HG02610 (cell line): ENCODE measurements around the gene MYT1.
"Not testable (repeated sequence)": the region's sequence is repeated elsewhere in the genome, so short reads cannot be mapped to it uniquely, and the experiment has no call there.

Experiments
- ATAC-seq: cut with Tn5 transposase; IDR thresholded peaks from one replicate; pipeline ENCODE4 v1.9.1; 2021; ENCODE audit warnings: mild to moderate bottlenecking, moderate library complexity; ENCODE audit not compliant: unreplicated experiment

Gene MYT1

GRCh38 chr20:64164123-64164836 is at the start of gene MYT1:
Gene MYT1, plus strand, starts transcription at chr20:64164452. Its CDS starts 34,410 bp downstream, at chr20:64198862.
- no peak for ATAC-seq

DNA sequence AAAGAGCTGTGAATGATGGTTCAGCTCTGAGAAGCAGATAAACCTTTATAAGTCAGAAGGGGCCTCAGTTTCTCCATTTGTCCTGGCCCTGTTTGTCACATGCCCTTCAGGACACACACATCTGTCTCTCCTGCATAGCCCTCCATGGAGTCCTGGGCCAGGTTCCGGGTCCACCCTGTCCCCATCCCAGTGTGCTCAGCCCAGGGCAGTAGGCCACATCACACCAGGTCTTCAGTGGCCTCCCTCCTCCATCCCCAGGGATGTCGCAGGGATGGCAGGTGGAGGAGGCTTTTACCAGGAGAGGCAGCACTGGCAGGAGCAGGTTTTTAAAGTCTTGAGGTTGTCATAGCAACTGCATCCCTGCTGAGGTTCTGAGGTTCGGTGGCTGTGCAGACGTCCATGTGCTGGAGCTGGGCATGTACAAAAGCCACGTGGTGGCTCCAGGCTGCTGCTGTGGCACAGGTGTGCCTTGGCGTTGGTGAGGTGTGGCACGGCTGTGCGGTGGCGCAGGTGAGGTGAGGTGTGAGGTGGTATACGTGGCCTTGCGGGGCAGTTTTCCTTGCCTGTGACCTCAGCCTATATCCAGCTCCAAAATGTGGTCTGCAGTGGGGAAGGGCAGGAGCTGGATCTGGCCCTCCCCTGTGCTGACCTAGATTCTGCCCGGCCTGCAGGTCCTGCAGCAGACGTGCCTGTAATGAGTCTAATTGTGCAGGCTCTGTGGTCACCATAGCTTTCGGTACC is 48.9 kb upstream of the MYT1 start:
- ATAC-seq = no peak

DNA sequence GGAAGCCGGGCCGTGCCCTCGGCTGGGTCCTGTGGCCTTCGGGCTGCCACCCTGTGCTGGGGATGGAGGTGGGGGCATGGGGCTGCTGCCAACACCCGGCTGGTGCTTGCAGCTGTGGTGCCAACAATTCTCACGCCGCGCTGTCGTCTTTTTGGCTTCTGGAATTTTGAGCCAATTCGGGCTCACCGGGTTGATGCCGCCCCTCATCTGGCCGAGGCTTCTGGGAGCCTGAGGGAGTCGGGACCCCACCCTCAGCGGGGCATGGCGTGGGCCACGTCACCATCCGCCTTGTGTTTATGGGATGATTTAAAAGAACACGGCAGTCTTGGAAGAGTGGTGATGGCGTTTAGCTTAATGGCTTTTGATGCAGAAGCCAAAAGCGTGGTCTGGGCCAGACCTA is 48.2 kb upstream of the MYT1 start:
- no peak for ATAC-seq

DNA sequence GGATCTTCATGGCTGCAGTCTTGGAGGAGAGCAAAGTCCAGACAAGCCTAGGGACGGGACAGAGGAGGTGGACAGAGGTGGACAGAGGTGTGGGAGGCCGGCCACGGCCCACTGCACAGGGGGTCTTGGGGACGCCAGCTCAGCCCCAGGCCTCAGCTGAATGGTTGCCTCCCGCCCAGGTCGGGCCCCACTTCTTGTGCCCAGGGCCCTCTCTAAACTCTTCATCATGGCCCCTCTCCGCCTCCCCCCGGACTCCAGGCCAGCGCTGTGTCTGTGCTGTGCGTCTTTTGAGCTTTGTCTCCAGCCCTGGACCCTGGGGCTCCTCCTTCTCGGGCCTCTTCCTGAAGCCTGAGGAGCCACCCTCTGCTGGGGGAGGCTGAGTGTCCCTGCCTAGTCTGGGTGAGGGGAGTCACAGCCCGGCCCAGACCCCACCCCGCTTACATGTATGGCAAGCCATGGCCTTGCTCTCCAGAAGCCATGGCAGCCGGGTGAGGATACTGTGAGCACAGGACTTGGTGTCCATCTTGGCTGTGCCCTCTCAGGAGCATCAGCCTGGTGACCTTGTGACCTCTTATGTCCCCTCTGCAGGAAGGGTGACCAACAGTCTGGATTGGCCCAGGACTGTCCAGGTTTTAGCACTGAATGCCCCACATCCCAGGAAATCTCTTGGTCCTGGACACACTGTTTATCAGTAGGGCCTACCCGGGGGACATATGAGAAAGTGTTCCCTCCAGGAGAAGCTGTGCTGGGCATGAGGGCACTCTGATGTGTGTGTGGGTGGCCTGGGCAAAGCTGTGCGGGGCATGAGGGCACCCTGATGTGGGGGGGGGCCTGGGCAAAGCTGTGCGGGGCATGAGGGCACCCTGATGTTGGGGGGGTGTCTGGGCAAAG is 47.5 kb upstream of the MYT1 start:
- no peak for ATAC-seq

DNA sequence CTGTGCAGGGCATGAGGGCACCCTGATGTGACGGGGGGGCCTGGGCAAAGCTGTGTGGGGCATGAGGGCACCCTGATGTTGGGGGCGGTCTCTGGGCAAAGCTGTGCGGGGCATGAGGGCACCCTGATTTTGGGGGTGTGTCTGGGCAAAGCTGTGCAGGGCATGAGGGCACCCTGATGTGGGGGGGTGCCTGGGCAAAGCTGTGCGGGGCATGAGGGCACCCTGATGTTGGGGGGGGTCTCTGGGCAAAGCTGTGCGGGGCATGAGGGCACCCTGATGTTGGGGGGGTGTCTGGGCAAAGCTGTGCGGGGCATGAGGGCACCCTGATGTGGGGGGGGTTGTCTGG is 46.8 kb upstream of the MYT1 start:
- not testable (repeated sequence) for ATAC-seq

- no peak for ATAC-seq
These were observed 45.0 kb upstream of the MYT1 start for GRCh38 chr20:64119301-64119680.

DNA sequence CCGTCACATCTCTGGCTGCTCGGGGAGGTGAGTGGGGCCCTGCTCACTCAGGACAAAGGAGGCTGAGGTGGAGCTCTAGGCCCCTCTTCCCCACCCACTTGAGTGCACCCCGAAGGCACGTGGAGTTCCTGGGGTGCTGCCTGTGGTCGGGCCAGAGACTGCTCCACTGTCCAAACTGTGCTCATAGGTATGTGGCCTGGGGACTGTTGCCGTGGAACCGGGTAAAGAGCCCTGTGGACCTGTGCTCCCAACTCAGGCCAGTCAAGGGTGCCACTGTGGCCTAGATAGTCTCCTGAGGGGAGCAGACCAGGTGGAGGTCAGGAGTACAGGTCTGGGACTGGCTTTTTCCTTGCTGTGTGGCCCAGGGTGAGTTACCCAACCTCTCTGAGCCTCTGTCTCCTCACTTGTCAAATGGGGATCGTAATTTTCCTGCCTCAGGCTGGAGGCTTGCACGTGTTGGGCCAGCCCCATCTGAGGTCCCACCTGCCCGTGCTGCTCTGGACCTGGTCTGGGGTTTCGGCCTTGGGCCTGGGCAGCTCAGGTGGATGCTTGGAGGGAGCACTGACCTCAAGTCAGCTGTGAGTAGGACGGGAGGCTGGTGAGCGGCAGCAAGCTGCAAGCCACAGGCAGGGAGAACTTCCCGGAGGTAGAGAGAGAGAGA is 44.4 kb upstream of the MYT1 start:
- no peak for ATAC-seq

- ATAC-seq = no peak
These were observed 42.7 kb upstream of the MYT1 start for GRCh38 chr20:64121586-64121985.

- ATAC-seq = not testable (repeated sequence)
These were observed 41.3 kb upstream of the MYT1 start for GRCh38 chr20:64122927-64123326.

- not testable (repeated sequence) for ATAC-seq
These were observed 40.7 kb upstream of the MYT1 start for GRCh38 chr20:64123517-64123916.

- ATAC-seq = no peak
These were observed 35.0 kb upstream of the MYT1 start for GRCh38 chr20:64129146-64129782.

- no peak for ATAC-seq
These were observed 34.0 kb upstream of the MYT1 start for GRCh38 chr20:64130271-64130670.

DNA sequence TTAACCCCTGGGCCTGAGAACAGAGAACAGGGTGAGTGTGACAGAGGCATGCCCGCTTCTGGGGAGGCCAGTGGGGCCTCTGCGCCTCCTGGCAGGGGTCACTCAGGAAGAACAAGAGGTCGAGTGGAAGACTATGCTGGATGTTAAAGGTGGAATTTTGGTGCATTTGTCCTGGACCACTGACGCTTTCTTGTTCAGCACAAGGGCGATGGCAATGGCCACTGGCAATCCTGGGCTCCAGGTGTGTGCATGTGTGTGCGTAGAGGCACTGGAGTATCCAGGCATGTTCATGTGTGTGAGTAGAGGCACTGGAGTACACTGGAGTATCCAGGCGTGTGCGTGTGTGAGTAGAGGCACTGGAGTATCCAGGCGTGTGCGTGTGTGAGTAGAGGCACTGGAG is 33.4 kb upstream of the MYT1 start:
- ATAC-seq = no peak

GRCh38 chr20:64131406-64131805 is 32.8 kb upstream of the MYT1 start:
- ATAC-seq = no peak

- no peak for ATAC-seq
These were observed 30.3 kb upstream of the MYT1 start for GRCh38 chr20:64133951-64134407.

DNA sequence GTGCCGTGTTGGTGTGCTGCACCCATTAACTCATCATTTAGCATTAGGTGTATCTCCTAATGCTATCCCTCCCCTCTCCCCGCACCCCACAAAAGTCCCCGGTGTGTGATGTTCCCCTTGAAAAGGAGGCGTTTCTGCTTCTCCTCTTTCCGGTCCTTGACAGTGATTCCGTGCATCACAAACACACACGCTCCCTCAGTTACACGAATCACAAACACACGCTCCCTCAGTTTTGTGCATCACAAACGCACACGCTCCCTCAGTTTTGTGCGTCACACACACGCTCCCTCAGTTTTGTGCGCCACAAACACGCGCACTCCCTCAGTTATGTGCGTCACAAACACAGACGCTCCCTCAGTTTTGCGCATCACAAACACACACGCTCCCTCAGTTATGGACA is 29.5 kb upstream of the MYT1 start:
- ATAC-seq = not testable (repeated sequence)

GRCh38 chr20:64136004-64136710 is 28.1 kb upstream of the MYT1 start:
- no peak for ATAC-seq

DNA sequence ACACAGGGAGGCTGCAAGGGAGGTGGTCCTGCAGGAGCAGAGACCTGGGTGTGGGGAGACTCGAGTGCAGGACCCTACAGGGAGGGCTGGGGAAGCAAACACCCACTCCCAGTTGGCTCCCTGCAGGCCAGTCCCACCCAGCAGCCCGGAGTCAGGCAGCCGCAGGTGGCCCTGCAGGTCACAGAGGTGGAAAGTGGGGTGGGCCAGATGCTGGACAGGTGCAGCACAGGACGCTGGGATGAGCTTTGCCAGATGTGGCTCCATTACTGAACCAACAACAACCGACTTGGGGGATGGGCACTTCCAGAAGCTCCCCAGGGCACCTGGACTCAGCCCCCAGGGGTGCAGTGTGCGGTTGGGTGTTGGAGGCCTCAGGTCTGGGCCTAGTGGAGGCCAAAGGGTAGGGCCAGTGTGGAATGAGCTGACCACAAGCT is 26.6 kb upstream of the MYT1 start:
- no peak for ATAC-seq

GRCh38 chr20:64138276-64138815 is 25.9 kb upstream of the MYT1 start:
- ATAC-seq = no peak
